ENCODE data around the gene ETFDH.

- no peak for TF ChIP-seq CTCF (IDR thresholded peaks at IDR 0.05)
- TF ChIP-seq POLR2A (IDR thresholded peaks at IDR 0.05): no peak
- TF ChIP-seq EP300 (IDR thresholded peaks at IDR 0.05): no peak
Measured at GRCh38 chr4:158652920-158653319, 19.2 kb upstream of the ETFDH start.
